ENCODE measurements around the gene DCAF15. TPM values are rescaled to one million over a fixed set of nuclear protein-coding genes. Genes with fewer than 3 reads are reported as not detected.
"Not testable (repeated sequence)": the region's sequence is repeated elsewhere in the genome, so short reads cannot be mapped to it uniquely, and the experiment has no call there.

Gene DCAF15
- total and polyA plus RNA-seq, 2 experiments from 2014 or later, result 9.3 to 11.5 TPM

- Histone ChIP-seq H3K4me1 (ENCODE audit: insufficient read depth) (no peaks in the 10 kb centered on the region), H3K27me3 (replicated peaks; ENCODE audit: insufficient read depth) (no peaks in the 10 kb centered on the region), H4K20me1 (ENCODE audit: insufficient read depth) (no peaks in the 10 kb centered on the region), H3K79me2 (ENCODE audit: insufficient read depth) (no peaks in the 10 kb centered on the region), H3K4me2 (ENCODE audit: unreplicated experiment) (no peak overlapping the region), H3K4me3 (no peak overlapping the region), H3K9ac (no peak overlapping the region), H3K36me3 (ENCODE audit: low read depth) (no peaks in the 10 kb centered on the region), H2AFZ (no peak overlapping the region), H3F3A (ENCODE audit: insufficient read depth) (no peaks in the 10 kb centered on the region), H3K9me3 (ENCODE audit: low read depth) (no peaks in the 10 kb centered on the region), H3K9me2 (ENCODE audit: insufficient read depth) (no peaks in the 10 kb centered on the region), H3K27ac (no peak overlapping the region)
- TF ChIP-seq EZH2 (IDR thresholded peaks at IDR 0.05; ENCODE audit: insufficient read depth, poor library complexity, severe bottlenecking), result no peak
- no peak for TF ChIP-seq EZH2phosphoT487 (IDR thresholded peaks at IDR 0.05; ENCODE audit: insufficient read depth, low read depth)
- WGBS, 2 experiments (ENCODE audit: low coverage in 1 of 2, low lambda C conversion rate in 2 of 2, missing lambda C conversion rate in 2 of 2), result 94 to 97% methylated on average over 25 to 35 of the region's 37 CpGs
- no peak for DNase-seq
- in situ Hi-C loops (cut with MboI), result no loop called here
These were observed 20.3 kb downstream of the DCAF15 start for GRCh38 chr19:13972368-13973155.

- WGBS, 2 experiments (ENCODE audit: low coverage in 1 of 2, low lambda C conversion rate in 2 of 2, missing lambda C conversion rate in 2 of 2), result 100% methylated on average over 3 of the region's 3 CpGs
- H3F3A ChIP-seq (ENCODE audit: insufficient read depth); H3K9me2 ChIP-seq (ENCODE audit: insufficient read depth); H3K9me3 ChIP-seq (ENCODE audit: low read depth); H3K9ac ChIP-seq; DNase-seq; H3K27me3 ChIP-seq (replicated peaks; ENCODE audit: insufficient read depth); H3K4me3 ChIP-seq; H3K4me1 ChIP-seq (ENCODE audit: insufficient read depth); H3K79me2 ChIP-seq (ENCODE audit: insufficient read depth); H3K27ac ChIP-seq; H3K36me3 ChIP-seq (ENCODE audit: low read depth); H4K20me1 ChIP-seq (ENCODE audit: insufficient read depth); H2AFZ ChIP-seq; H3K4me2 ChIP-seq (ENCODE audit: unreplicated experiment); in situ Hi-C loops (cut with MboI): not testable (repeated sequence)
These were observed 21.2 kb downstream of the DCAF15 start for GRCh38 chr19:13973479-13973878.

DNA sequence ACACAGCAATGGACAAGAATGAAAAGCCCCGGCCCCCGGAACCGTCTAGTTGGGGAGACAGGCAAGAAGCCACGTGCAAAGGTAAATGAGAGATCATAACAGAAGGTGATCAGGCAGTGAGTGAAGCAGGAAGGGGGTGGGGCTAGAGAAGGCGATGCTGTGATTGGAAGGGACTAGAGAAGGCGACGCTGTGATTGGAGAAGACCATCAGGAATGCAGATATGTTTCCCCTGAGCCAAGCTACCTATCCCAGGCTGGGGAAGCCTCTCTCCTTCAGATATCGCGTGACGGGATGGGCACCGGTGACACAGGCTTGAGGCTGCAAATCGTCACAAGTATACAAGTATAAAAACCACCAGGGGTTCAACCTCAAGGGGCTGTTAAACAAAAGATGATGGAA, 21.8 kb downstream of the DCAF15 start:
- Histone ChIP-seq H3F3A (ENCODE audit: insufficient read depth) (no peaks in the 10 kb centered on the region), H3K9me2 (ENCODE audit: insufficient read depth) (no peaks in the 10 kb centered on the region), H4K20me1 (ENCODE audit: insufficient read depth) (no peaks in the 10 kb centered on the region), H3K27ac (no peak overlapping the region), H3K9ac (no peak overlapping the region), H3K9me3 (ENCODE audit: low read depth) (no peaks in the 10 kb centered on the region), H3K4me1 (ENCODE audit: insufficient read depth) (no peaks in the 10 kb centered on the region), H3K27me3 (replicated peaks; ENCODE audit: insufficient read depth) (no peaks in the 10 kb centered on the region), H2AFZ (no peak overlapping the region), H3K79me2 (ENCODE audit: insufficient read depth) (no peaks in the 10 kb centered on the region), H3K4me2 (ENCODE audit: unreplicated experiment) (no peak overlapping the region), H3K36me3 (ENCODE audit: low read depth) (no peaks in the 10 kb centered on the region), H3K4me3 (no peak overlapping the region)
- no peak for DNase-seq
- no peak for TF ChIP-seq EZH2 (IDR thresholded peaks at IDR 0.05; ENCODE audit: insufficient read depth, poor library complexity, severe bottlenecking)
- no peak for TF ChIP-seq EZH2phosphoT487 (IDR thresholded peaks at IDR 0.05; ENCODE audit: insufficient read depth, low read depth)
- 74 to 80% methylated on average over 12 of the region's 12 CpGs for WGBS, 2 experiments (ENCODE audit: low coverage in 1 of 2, low lambda C conversion rate in 2 of 2, missing lambda C conversion rate in 2 of 2)
- in situ Hi-C loops (cut with MboI), result no loop called here

- Histone ChIP-seq H3K4me3 (no peak overlapping the region), H4K20me1 (ENCODE audit: insufficient read depth) (no peaks in the 10 kb centered on the region), H3K36me3 (ENCODE audit: low read depth) (no peaks in the 10 kb centered on the region), H3K27ac (no peak overlapping the region), H3K79me2 (ENCODE audit: insufficient read depth) (no peaks in the 10 kb centered on the region), H3K9me2 (ENCODE audit: insufficient read depth) (no peaks in the 10 kb centered on the region), H3F3A (ENCODE audit: insufficient read depth) (no peaks in the 10 kb centered on the region), H3K4me2 (ENCODE audit: unreplicated experiment) (no peak overlapping the region), H3K27me3 (replicated peaks; ENCODE audit: insufficient read depth) (no peaks in the 10 kb centered on the region), H3K9ac (no peak overlapping the region), H3K4me1 (ENCODE audit: insufficient read depth) (no peaks in the 10 kb centered on the region), H2AFZ (no peak overlapping the region), H3K9me3 (ENCODE audit: low read depth) (no peaks in the 10 kb centered on the region)
- no peak for TF ChIP-seq EZH2 (IDR thresholded peaks at IDR 0.05; ENCODE audit: insufficient read depth, poor library complexity, severe bottlenecking)
- TF ChIP-seq EZH2phosphoT487 (IDR thresholded peaks at IDR 0.05; ENCODE audit: insufficient read depth, low read depth), result no peak
- WGBS, 2 experiments (ENCODE audit: low coverage in 1 of 2, low lambda C conversion rate in 2 of 2, missing lambda C conversion rate in 2 of 2), result 83 to 85% methylated on average over 11 of the region's 11 CpGs
- in situ Hi-C loops (cut with MboI), result no loop called here
- no peak for DNase-seq
These were observed 23.6 kb downstream of the DCAF15 start for GRCh38 chr19:13975870-13976269.

DNA sequence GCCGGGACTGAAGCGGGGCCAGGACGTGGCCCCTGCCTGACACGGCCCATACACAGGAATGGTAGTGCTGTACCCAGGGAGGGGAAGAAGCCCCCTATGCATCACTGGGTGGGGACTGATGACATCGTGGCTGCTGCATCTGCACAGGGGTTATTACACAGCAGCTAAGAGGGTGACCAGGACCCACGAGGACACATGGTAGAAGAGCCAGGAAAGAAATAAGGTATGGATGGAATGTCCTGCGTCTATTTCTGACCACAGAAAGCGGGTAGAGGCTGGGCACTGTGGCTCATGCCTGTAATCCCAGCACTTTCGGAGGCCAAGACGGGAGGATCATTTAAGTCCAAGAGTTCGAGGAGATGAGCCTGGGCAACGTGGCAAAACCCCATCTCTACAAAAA, 24.1 kb downstream of the DCAF15 start:
- 88 to 89% methylated on average over 12 of the region's 12 CpGs for WGBS, 2 experiments (ENCODE audit: low coverage in 1 of 2, low lambda C conversion rate in 2 of 2, missing lambda C conversion rate in 2 of 2)
- Histone ChIP-seq H3K27me3 (replicated peaks; ENCODE audit: insufficient read depth) (no peaks in the 10 kb centered on the region), H3K79me2 (ENCODE audit: insufficient read depth) (no peaks in the 10 kb centered on the region), H3K27ac (no peak overlapping the region), H3K4me1 (ENCODE audit: insufficient read depth) (no peaks in the 10 kb centered on the region), H3F3A (ENCODE audit: insufficient read depth) (no peaks in the 10 kb centered on the region), H3K4me2 (ENCODE audit: unreplicated experiment) (no peak overlapping the region), H4K20me1 (ENCODE audit: insufficient read depth) (no peaks in the 10 kb centered on the region), H3K9me3 (ENCODE audit: low read depth) (no peaks in the 10 kb centered on the region), H2AFZ (no peak overlapping the region), H3K9me2 (ENCODE audit: insufficient read depth) (no peaks in the 10 kb centered on the region), H3K4me3 (no peak overlapping the region), H3K9ac (no peak overlapping the region), H3K36me3 (ENCODE audit: low read depth) (no peaks in the 10 kb centered on the region)
- in situ Hi-C loops (cut with MboI), result no loop called here
- no peak for DNase-seq
- TF ChIP-seq EZH2 (IDR thresholded peaks at IDR 0.05; ENCODE audit: insufficient read depth, poor library complexity, severe bottlenecking) (no peak), EZH2phosphoT487 (IDR thresholded peaks at IDR 0.05; ENCODE audit: insufficient read depth, low read depth) (no peak)

All from GM23248 (cell line).